A172 (cell line): ENCODE results near the gene DNER. TPM values are rescaled to one million over a fixed set of nuclear protein-coding genes. Genes with fewer than 3 reads are reported as not detected.

Experiments used
- DNase-seq: peaks from one replicate; pipeline ENCODE4 v3.0.0-alpha.2; 2015; ENCODE audit warnings: low spot score
- total RNA-seq: library from RNA; depleted of rRNA; stranded (reverse); fragments of >200 nt; shearing (Covaris generic); gene quantifications from 2 replicates; pipeline ENCODE4 v1.2.3, GENCODE V29; 2014

Gene DNER
- total RNA-seq, 1 experiment from 2014 or later, result 68.3 TPM

- DNase-seq, result no peak
Observed at GRCh38 chr2:229673676-229674075, 40.7 kb downstream of the DNER start.

DNA sequence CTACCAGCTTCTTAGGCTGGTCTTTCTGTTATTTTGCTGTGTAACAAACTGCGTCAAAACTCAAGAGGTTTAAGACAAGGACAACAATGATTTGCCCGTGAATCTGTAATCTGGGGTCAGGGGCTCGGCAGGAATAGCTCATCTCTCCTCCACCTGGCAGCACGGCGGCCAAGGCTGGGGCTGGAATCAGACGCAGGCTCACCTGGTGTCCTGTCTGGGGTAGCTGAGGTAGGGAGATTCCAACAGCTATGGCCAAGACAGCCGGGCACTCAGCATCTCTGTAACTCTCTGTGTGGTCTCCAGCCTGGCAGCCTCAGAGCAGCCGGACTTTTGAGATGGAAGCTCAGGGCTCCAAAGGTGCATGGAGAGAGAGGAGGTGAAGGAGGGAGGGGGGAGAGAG, 42.3 kb downstream of the DNER start:
- DNase-seq, result no peak

DNA sequence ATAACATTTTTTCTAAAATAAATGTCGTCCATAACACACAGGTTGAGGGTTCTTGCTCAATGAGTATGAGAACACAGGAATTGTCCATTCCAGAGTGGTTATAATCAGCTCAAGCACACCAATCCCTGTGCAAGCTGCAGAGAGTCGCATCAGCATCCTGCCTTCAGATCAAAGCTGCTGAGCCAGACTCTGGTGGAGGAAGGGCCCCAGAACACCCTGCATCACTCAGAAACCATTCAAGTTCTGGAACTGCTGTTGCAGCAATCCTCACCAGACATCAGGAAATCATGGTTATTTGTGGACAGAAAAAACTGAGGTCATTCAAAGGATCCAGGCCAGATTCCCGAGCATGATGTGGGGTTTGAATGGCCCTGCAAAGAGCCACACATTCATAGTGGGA, 44.5 kb downstream of the DNER start:
- no peak for DNase-seq

DNA sequence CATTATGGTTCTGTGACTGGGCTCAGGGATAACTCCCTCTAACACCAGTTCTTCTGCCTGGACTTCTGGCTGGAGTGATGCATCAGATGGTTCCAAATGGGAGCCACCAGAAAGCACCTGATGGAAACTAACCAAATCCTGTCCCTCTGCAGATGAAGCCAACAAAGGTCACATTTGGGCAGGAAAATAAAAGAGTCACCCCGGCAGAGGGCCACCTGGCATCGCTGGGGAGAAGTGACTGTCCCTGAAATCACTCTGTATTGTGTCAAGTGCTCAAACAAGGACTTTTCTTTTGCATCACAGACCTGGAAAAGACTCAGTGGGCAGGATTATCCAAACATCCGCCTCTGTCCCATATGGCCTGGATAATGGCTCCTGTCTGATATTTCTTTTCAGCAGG, 47.5 kb downstream of the DNER start:
- DNase-seq, result no peak

GRCh38 chr2:229665158-229665557, 49.2 kb downstream of the DNER start:
- no peak for DNase-seq

- no peak for DNase-seq
Observed at GRCh38 chr2:229661478-229661877, 52.9 kb downstream of the DNER start.

DNA sequence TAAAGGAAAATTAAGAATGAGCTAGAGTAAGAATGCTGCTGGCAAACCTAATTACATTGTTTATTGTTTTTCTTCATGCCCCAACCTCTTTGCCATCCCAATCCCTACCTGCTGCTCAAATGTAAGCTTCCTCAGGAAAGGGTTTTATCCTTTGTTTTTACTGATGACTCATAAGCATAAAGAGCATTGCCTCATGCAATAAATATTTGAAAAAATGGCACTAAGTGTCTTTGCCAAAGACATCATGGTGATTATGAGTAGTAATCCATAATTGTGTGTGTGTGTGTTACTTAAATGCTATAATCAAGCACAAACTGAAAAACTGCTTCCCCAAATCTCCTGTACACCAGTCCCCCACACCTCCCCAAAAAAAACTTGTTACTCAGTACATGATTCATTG, 53.4 kb downstream of the DNER start:
- peak; percentile 66 for DNase-seq

DNA sequence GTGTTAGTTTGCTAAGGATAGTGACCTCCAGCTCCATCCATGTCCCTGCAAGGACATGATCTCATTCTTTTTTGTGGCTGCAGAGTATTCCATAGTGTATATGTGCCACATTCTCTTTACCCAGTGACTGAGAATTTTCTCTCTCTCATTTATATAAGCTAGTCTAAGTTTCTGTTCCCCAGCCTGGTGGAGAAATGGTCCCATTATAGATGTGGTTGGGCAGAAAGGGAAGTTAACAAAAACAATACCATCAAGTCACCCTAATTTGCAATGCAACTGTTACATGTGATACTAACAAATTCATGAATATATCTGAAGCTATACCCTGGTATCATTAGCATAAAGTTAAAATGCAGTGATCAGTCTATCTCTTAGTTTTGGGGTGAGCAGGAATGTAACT, 54.0 kb downstream of the DNER start:
- no peak for DNase-seq

GRCh38 chr2:229658004-229658403, 56.4 kb downstream of the DNER start:
- no peak for DNase-seq

GRCh38 chr2:229654437-229654836, 59.9 kb downstream of the DNER start:
- DNase-seq, result no peak

- no peak for DNase-seq
Observed at GRCh38 chr2:229653531-229653930, 60.8 kb downstream of the DNER start.

DNA sequence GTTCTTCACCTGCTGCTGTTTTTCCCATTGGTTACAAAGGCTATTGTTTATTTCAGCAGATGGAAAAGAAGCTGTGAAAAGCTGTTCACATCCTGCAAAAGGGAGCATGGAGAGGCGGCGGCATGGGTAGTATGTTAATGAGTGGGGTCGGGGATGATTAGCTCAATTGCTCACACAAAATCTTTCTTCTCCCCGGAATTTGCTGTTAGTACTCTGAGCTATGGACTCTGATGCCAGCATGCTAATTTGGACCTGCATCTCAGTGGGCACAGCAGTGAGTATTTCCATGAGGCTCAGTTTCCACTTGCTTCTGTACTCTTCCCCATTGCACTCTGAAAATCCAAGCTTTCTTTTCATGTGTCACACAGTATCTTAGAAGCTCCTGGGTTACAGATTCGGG, 61.6 kb downstream of the DNER start:
- DNase-seq, result no peak

- no peak for DNase-seq
Observed at GRCh38 chr2:229650901-229651300, 63.5 kb downstream of the DNER start.

DNA sequence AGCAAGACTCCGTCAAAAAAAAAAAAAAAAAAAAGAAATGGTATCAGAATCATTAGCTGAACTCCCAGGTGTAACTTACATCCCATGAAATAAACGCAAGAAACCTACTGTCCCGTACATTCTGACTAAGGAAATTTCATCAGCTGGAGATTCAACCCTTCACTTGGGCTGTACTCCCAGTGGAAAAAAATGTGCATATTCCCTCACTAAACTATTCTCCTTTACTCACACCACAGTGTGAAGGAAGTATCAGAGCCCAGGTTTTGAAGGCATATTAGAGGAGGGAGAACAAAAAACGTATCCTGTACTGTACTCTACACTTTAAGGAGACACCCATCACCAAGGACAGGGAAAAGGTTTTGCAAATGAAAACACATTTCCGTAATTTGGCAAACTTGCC, 64.3 kb downstream of the DNER start:
- DNase-seq, result no peak

DNA sequence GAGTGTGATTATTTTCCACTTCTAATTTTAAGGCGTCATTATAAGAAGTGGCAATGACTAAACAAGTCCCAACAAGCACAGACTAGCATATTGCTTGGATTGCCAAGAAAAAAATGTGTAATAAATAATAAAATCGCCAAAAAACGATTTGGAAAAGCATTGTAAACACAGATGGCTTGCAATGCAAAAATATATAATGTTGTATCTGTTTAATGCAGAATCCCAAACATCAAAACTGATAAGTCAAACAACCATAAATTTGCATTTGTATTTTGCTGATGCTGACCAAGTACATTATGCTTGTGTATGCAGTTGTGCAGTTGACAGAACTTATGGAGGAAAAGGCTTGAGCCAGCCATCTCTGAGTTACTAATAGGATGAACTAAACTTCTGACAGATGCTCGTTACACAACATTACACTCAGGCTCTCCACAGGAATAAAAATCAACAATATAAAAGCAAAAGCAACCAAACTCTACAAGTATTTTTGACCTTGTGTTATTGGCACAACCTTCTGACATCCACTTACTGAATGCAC, 68.1 kb downstream of the DNER start:
- no peak for DNase-seq

DNA sequence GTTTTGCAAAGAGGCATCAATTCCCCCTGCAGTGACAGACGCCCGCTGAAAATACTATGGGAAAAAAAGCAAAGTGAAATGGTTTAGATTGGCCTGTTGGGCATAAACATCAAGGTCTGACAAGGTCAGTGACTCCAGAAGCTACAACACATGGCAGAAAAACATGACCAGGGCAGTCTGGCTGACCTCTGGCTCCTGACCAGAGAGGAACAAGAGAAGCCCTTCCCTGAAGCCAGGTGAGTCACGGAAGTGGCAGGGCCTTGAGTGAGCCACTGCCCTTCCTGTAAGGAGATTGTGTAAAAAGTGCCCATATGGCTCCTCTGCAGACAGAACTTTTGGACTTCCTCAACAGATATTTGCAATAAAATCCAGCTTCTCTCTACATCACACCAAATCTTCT, 72.0 kb downstream of the DNER start:
- DNase-seq, result peak; percentile 48

GRCh38 chr2:229641676-229642075, 72.7 kb downstream of the DNER start:
- DNase-seq, result no peak

DNA sequence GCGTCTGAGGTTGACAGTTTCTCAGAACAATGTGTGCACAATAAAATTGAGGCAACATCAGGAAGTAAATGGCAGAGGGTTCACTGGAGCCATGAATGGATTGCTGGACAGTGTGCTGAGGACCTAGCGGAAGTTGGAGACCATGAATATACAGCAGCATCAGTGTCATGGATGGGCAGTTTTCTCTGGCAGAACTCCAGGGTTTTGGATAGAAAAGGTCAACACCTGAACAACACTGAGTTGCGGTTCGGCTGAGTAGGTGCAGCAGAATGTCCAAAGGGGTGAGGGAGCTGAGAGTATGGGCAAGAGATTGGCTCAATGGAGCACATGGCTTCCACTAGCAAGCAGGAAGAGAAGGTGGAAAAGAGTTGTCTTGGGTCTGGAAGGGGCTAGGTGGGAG, 73.7 kb downstream of the DNER start:
- DNase-seq, result no peak

DNA sequence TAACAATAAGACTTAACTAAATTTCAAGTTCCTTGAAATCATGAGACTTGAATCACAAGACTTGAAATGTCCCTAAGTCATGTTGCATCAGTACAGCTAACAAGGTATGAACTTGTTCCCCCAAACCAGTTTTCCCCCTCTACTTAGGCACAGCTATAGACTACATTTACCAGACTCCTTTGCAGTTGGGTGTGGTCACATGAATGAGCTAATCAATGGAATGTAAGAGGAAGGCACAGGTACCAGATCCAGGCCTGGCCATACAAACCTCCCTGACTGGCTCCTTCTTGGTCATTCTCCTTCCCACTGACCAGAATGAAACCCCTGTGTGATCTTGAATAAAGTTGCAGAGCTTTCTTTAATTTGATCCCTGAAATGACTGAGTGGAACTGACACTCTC, 77.8 kb downstream of the DNER start:
- no peak for DNase-seq

DNA sequence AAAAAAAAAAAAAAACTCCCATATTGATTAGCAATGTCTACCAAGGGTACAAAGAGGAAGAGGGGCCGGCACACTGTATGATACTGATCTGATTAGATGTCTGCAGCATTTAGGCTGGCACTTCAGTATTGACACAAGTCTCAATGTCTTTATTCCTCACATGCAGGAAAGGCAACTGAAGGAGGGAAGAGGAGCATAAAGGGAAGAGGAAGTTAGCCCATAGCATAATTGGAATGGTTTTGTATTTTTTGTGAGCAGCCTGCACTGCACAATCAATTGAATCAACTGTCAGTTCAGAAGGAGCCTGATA, 79.0 kb downstream of the DNER start:
- DNase-seq, result no peak

GRCh38 chr2:229634601-229635370, 79.6 kb downstream of the DNER start:
- DNase-seq, result no peak

DNA sequence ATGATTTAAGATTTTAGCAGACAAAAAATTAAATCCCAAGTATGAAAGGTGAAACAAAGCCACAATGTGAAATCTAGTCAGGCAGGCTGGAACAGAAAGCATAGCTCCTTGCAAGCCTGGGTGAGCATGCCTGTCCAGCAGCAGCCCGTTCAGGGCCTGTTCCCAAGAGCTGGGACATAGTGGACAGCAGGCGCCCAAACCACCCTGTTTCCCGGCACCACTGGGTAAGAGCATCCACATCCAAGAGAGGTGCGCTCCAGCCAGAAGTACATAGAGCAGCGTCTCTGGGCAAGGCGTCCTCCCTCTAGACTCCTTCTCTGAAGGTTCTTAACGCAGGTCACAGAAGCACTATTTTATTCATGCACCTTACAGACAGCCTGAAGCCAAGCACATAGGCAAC, 80.8 kb downstream of the DNER start:
- no peak for DNase-seq

DNA sequence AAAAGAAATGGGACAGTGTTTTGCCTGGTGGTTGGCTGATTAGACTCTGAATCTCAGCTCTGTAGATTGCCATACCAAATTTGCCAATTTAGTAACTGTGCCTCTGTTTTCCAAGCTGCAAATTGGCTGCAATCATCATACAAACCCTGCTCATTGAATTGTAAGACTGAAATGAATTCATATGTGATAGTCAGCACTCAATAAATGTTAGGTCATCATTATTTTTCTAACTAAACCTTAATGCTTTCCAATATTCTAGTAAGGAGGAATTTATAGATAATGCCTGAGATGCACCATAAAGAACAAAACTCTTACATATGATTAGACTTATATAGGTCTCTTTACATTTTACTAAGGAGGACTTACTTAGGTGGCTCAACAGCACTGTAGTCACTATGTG, 85.3 kb downstream of the DNER start:
- DNase-seq, result no peak

- no peak for DNase-seq
Observed at GRCh38 chr2:229627728-229628127, 86.6 kb downstream of the DNER start.
